NCI-H524 treated with DMSO at 0.1 percent for 48 hours (cell line): ENCODE data around the gene YTHDF2.
"Not testable (repeated sequence)": the region's sequence is repeated elsewhere in the genome, so short reads cannot be mapped to it uniquely, and the experiment has no call there.

Source experiments
- DNase-seq: peaks from one replicate; lab custom pipeline; 2025; lab: John Stamatoyannopoulos, UW

Gene YTHDF2

GRCh38 chr1:28759257-28759656 is 22.5 kb downstream of the YTHDF2 start:
- no peak for DNase-seq

DNA sequence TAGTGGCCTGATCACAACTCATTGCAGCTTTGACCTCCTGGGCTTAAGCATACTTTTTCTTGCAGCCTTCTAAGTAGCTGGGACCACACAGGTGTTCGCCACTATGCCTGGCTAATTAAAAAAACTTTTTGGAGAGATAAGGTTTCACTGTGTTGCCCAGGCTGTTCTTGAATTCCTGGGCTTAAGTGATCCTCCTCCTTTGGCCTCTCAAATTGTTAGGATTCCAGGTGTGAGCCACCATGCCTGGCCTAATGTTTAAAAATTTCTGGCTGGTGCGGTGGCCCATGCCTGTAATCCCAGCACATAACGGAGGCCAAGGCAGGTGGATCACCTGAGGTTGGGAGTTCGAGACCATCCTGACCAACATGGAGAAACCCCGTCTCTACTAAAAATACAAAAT is 24.4 kb downstream of the YTHDF2 start:
- no peak for DNase-seq

- DNase-seq = no peak
These were observed 29.9 kb downstream of the YTHDF2 start for GRCh38 chr1:28766532-28767183.

DNA sequence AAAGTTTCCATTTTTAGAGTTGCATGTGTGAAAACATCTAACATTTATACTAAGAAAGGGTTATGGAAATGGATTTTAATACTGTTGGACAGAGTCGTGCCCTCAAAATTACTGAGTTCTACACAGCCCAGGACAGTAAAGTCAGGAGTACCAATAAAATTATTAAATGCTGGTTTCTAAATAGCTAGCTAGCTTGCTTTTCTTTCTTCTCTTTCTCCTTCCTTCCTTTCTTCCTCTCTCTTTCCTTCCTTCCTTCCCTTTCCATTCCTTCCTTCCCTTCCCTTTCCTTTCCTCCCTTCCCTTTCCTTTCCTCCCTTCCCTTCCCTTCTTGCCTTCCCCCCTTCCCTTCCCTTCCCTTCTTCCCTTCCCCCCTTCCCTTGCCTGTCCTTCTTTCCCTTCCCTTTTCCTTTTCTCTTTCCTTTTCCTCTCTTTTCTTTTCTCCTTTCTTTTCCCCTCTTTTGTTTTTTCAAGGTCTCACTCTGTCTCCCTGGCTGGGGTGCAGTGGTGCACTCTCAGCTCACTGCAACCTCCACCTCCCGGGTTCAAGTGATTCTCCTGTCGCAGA is 33.9 kb downstream of the YTHDF2 start:
- DNase-seq = no peak

- not testable (repeated sequence) for DNase-seq
These were observed 35.2 kb downstream of the YTHDF2 start for GRCh38 chr1:28771921-28772320.

DNA sequence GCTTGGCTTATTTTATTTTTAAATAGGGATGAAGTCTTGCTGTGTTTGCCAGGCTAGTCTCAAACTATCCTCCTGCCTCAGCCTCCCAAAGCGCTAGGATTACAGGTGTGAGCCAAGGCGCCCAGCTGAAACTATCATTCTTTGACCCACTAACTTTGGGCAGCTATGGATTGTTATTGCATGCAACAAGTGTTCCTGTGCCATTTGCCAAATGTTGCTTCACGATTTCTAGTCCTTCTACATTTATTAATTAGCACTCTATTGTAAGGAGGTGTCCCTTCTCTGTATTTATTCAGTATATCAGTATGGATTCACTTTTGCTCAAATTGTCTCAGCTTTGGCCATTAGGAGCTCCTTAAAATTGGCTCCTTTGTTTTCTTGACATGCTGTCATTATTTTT is 36.4 kb downstream of the YTHDF2 start:
- DNase-seq = no peak

- DNase-seq = no peak
These were observed 38.6 kb downstream of the YTHDF2 start for GRCh38 chr1:28775121-28775942.

- DNase-seq = no peak
These were observed 39.6 kb downstream of the YTHDF2 start for GRCh38 chr1:28776341-28776740.

- DNase-seq = no peak
These were observed 41.3 kb downstream of the YTHDF2 start for GRCh38 chr1:28778021-28778420.

DNA sequence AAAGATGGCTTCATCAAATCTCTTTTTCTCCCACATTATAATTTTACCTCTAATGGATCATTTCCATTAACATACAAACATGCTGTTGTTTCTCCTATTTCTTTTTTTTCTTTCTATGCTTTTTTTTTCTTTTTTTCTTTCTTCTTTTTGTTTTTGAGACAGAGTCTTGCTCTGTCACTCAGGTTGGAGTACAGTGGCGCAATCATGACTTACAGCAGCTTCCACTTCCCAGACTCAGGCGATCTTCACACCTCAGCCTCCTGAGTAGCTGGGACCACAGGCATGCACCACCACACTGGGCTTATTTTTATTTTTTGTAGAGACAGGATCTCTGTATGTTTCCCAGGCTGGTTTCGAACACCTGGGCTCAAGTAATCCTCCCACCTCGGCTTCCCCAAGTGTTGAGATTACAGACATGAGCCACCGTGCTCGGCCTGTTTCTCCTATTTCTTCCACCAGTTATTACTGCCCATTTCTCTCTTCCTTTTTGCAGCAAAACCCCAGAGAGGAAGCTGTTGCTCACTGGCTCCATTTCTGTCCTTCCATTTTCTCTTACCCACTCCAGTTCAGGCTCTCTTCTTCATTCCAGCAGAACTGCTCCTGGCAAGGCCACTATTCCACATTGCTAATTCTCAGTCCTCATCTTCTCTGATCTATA is 43.1 kb downstream of the YTHDF2 start:
- DNase-seq = no peak

GRCh38 chr1:28781305-28781704 is 44.6 kb downstream of the YTHDF2 start:
- DNase-seq = no peak

DNA sequence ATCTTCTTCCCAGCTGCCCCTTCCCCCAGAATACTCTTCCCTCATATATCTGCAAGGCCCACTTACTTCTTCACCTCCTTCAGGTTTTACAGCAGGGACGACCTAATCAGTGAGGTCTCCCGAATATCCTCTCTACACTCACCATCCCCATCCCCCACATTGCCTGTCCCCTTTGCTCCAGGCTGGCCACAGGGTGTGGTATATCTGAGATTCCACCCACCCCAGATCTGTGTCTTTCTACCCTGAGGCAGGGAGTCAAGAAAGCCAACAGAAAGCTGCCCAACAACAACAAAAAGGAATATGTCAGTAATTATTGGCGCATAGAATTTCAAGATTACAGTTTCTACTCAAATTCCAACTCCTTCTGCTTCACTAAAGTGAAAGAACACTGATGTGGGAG is 45.3 kb downstream of the YTHDF2 start:
- no peak for DNase-seq

- no peak for DNase-seq
These were observed 46.6 kb downstream of the YTHDF2 start for GRCh38 chr1:28783363-28783762.

GRCh38 chr1:28789412-28789811 is 52.7 kb downstream of the YTHDF2 start:
- no peak for DNase-seq

- no peak for DNase-seq
These were observed 53.1 kb downstream of the YTHDF2 start for GRCh38 chr1:28789816-28790215.

DNA sequence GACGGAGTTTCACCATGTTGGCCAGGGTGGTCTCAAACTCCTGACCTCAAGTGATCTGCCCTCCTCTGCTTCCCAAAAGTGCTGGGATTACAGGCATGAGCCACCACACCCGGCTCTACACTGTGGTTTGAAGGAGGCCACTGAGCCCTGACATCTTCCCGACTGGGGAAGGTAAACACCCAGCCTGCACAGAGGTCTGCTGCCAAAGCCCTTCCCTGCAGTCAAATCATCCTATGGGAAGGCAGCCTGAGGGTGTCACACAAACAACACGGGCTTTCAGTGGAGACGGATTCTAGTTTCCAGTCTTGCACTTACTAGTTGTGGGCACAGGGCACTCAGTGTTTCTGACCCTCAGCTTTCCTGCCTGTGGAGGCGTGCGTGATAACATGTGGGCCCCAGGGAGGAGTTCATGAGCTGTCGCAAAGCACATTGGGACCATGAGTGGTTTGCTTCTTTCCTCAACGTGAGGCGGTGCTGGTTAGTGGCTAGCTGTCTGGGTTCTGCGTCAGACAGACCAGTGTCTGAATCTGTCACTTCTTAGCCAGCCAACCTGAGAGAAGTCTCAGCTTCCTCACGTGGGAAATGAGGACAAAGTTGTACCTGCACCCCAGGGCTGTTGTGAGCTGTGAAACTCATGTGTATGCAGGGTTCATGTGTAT is 53.8 kb downstream of the YTHDF2 start:
- DNase-seq = no peak

DNA sequence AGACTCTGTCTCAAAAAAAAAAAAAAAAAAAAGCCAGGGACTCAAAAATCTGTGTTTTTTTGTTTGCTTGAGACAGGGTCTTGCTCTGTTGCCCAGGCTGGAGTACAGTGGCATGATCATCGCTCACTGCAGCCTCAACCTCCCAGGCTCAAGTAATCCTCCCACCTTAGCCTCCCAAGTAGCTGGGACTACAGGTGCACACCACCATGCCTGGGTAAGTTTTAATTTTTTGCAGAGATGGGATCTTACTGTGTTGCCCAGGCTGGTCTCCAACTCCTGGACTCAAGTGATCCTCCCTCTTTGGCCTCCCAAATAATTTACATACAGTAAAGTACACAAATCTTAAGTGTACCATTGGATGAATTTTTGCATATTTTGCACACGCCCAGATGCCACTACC is 55.2 kb downstream of the YTHDF2 start:
- not testable (repeated sequence) for DNase-seq

DNA sequence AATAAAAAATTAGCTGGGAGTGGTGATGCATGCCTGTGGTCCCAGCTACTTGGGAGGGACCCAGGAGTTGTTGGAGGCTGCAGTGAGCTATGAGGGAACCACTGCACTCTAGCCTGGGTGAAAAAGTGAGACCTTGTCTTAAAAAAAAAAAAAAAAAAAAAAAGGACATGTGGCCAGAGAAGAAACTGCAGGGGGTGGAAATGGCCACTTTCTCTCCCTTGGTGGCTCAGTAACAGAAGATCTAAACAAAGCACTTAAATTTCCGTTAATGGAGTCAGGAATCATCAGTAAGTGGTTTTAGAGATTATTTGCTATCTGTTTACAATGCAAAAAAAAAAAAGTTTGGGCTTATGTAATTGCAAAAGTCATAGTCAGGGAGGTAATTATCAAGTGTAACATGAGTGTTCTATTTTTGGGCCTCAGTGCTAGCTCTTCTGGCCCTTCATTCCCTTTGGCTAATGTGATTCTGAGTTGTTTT is 55.9 kb downstream of the YTHDF2 start:
- no peak for DNase-seq

DNA sequence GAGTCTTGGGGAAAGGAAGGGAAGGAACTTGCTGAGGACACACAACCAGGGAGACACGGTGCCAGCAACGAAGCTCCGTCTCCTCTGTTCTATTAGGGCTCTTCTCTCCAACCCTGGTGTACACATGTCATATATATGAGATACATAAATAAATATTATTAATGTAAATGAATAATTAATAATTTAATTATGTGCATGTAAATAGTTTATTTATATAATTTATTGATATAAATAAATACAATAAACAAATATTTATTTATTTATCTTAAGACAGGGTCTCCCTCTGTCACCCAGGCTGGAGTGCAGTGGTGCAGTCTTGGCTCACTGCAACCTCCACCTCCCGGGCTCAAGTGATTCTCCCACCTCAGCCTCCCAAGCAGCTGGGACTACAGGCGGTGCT is 57.8 kb downstream of the YTHDF2 start:
- not testable (repeated sequence) for DNase-seq

DNA sequence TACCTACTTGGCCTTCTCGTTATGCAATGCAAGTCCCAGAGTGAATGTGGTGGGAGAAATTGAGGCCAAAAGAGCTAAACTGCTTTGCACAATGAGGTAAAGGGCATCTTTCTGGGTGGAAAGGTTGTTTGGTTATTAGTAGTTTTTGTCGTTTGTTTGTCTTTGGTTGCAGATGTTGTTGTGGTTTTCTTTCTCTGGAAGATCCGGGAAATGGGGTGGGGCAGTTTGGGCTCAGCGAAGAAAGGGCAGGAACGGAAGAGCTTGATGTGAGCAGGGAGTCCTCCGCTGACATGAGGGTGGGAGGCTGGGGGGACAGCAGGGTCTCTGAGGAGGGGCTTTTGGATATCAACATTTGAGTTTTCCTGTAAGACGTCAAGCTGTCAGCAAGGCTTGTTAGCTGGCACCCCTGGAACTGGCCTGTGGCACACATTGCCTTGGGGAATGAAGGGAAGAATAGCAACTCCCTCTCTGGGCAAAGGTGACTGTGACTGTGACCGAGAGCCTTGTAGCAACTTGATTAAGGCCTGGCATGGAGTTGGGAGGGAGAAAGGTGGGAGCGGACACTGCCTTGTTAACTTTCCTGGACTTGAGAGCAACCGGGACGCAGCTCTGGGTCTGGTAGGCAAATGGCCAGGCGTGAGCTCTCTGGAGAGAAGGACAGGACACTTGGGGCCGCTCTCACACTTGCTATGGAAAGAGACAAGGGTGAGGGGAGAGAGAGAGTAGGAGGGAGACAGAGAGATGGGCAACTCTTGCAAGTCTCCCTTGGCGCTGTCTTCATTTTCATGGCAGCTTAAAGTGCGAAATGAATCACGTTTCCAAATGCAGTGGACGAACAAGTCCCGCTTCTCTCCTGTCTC is 59.8 kb downstream of the YTHDF2 start:
- DNase-seq = no peak

DNA sequence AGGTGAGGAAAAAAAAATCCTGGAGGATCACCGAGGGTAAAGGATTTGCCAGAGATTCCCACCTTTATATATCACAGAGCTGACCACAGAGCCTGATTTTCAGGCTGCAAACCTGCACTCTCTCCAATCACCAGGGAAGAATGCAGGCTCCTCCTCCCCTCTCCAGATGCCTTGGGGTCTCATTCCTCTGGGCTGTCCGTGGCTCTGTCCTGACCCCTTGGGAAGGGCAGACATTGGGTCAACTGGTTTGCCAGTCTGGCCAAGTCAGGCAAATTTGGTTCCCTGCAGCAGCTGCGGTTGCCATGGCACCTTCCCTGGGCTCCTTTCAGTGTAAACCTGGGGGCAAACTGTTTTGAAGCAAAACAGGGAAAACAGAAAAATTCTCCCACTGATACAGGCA is 63.6 kb downstream of the YTHDF2 start:
- no peak for DNase-seq
